ENCODE results near the gene CNPY4. TPM values are rescaled to one million over a fixed set of nuclear protein-coding genes. Genes with fewer than 3 reads are reported as not detected.

CNPY4 gene
- total and polyA plus RNA-seq, 10 of the 15 experiments (the other 5 are each of a cell fraction or from before 2014, with no cell fraction given) = 2.5 to 9.2 (median 6.8) TPM

- TF ChIP-seq, protein P1, sequence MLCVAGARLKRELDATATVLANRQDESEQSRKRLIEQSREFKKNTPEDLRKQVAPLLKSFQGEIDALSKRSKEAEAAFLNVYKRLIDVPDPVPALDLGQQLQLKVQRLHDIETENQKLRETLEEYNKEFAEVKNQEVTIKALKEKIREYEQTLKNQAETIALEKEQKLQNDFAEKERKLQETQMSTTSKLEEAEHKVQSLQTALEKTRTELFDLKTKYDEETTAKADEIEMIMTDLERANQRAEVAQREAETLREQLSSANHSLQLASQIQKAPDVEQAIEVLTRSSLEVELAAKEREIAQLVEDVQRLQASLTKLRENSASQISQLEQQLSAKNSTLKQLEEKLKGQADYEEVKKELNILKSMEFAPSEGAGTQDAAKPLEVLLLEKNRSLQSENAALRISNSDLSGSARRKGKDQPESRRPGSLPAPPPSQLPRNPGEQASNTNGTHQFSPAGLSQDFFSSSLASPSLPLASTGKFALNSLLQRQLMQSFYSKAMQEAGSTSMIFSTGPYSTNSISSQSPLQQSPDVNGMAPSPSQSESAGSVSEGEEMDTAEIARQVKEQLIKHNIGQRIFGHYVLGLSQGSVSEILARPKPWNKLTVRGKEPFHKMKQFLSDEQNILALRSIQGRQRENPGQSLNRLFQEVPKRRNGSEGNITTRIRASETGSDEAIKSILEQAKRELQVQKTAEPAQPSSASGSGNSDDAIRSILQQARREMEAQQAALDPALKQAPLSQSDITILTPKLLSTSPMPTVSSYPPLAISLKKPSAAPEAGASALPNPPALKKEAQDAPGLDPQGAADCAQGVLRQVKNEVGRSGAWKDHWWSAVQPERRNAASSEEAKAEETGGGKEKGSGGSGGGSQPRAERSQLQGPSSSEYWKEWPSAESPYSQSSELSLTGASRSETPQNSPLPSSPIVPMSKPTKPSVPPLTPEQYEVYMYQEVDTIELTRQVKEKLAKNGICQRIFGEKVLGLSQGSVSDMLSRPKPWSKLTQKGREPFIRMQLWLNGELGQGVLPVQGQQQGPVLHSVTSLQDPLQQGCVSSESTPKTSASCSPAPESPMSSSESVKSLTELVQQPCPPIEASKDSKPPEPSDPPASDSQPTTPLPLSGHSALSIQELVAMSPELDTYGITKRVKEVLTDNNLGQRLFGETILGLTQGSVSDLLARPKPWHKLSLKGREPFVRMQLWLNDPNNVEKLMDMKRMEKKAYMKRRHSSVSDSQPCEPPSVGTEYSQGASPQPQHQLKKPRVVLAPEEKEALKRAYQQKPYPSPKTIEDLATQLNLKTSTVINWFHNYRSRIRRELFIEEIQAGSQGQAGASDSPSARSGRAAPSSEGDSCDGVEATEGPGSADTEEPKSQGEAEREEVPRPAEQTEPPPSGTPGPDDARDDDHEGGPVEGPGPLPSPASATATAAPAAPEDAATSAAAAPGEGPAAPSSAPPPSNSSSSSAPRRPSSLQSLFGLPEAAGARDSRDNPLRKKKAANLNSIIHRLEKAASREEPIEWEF (IDR thresholded peaks at IDR 0.05; ENCODE audit: insufficient replicate concordance, low read depth, low read length) = no peak
- TF ChIP-seq RAD51 (IDR thresholded peaks at IDR 0.05) (peak; percentile 61), PKNOX1 (IDR thresholded peaks at IDR 0.05) (no peak), PML (IDR thresholded peaks at IDR 0.05; ENCODE audit: low read length) (no peak), LARP7 (IDR thresholded peaks at IDR 0.05) (peak; percentile 71; the same call in 1 of the 2 replicates), IKZF2 (IDR thresholded peaks at IDR 0.05) (no peak), YBX1 (IDR thresholded peaks at IDR 0.05) (no peak), MEF2B (IDR thresholded peaks at IDR 0.05; ENCODE audit: partially characterized antibody, poor library complexity, severe bottlenecking) (peak; percentile 18), WRNIP1 (IDR thresholded peaks at IDR 0.05; ENCODE audit: borderline replicate concordance, low read depth, low read length) (no peak), MTA2 (IDR thresholded peaks at IDR 0.05; ENCODE audit: low read depth) (peak; percentile 26; the same call in 1 of the 2 replicates), CHD2 (IDR thresholded peaks at IDR 0.05; ENCODE audit: borderline replicate concordance, low read depth, low read length) (0 out of 2 replicates have a peak, but pooled peaks have one; percentile 60), SMC3 (IDR thresholded peaks at IDR 0.05; ENCODE audit: borderline replicate concordance, low read length) (0 out of 2 replicates have a peak, but pooled peaks have one; percentile 10), E4F1 (IDR thresholded peaks at IDR 0.05; ENCODE audit: borderline replicate concordance, partially characterized antibody) (peak; percentile 3), GABPA (IDR thresholded peaks at IDR 0.05; ENCODE audit: low read depth) (no peak), BRCA1 (IDR thresholded peaks at IDR 0.05; ENCODE audit: low read depth, low read length) (no peak), RELB (IDR thresholded peaks at IDR 0.05; ENCODE audit: low read depth) (no peak)
Measured at GRCh38 chr7:100126239-100126930, 7.0 kb downstream of the CNPY4 start (continued).

Measured in GM12878 (cell line).